Hepatocyte (in vitro differentiated cells): ENCODE results near the gene STARD13.

ENCODE experiments used
- EZH2 ChIP-seq: fragments of 200-600 bp; sonication (generic); IDR thresholded peaks from 2 replicates; pipeline ENCODE4 v1.6.1; 2016; ENCODE audit warnings: antibody characterized with exemption, mild to moderate bottlenecking, borderline replicate concordance
- EZH2phosphoT487 ChIP-seq: fragments of 200-600 bp; sonication (generic); IDR thresholded peaks from one replicate; pipeline ENCODE4 v1.6.1; 2018; ENCODE audit warnings: antibody characterized with exemption, mild to moderate bottlenecking, low read depth, moderate library complexity; ENCODE audit not compliant: unreplicated experiment, severe bottlenecking
- TF ChIP-seq, protein P1 (sequence below): fragments of 200-600 bp; sonication (generic); IDR thresholded peaks from 2 replicates; pipeline ENCODE4 v1.5.1; 2016; ENCODE audit warnings: antibody characterized with exemption, mild to moderate bottlenecking; ENCODE audit not compliant: poor library complexity

DNA sequence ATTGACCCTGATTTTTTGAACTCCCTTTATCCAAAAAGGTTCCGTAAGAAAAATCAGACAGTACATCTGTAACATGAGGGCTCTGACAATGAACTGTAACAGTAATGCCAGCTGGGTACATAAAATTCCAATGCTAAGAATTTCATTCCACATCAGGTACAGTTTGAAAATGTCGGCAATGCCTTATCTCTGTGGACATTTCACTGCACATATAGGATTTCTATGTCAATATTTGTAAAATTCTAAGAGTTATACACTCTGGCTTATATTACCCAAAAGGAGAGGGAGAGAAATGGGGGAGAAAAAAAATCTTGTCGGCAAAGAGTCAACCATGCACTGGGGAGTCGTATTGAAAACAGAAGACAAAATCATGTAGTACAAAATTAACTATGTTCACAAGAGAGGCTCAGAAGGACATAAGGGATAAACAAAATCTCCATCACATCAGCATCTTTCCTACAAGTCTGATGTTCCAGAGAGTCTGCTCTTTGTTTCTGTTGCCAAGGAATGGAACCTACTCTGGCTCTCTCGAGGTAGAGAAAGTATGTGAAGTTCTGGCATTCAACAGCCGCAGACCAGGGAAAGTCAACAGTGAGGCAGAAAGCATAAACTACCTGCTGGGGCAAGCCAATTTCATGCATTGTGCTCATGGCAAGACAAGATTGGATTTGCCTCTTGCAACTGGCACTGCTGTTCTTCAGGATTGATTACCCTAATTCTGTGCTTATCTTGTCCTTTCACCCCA, 72.4 kb downstream of the STARD13 start:
- no peak for TF ChIP-seq EZH2
- TF ChIP-seq, protein P1, sequence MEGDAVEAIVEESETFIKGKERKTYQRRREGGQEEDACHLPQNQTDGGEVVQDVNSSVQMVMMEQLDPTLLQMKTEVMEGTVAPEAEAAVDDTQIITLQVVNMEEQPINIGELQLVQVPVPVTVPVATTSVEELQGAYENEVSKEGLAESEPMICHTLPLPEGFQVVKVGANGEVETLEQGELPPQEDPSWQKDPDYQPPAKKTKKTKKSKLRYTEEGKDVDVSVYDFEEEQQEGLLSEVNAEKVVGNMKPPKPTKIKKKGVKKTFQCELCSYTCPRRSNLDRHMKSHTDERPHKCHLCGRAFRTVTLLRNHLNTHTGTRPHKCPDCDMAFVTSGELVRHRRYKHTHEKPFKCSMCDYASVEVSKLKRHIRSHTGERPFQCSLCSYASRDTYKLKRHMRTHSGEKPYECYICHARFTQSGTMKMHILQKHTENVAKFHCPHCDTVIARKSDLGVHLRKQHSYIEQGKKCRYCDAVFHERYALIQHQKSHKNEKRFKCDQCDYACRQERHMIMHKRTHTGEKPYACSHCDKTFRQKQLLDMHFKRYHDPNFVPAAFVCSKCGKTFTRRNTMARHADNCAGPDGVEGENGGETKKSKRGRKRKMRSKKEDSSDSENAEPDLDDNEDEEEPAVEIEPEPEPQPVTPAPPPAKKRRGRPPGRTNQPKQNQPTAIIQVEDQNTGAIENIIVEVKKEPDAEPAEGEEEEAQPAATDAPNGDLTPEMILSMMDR: no peak
- TF ChIP-seq EZH2phosphoT487: no peak
